Skeletal muscle tissue (tissue), 4 donors: ENCODE results near the gene ATF5. TPM values are rescaled to one million over a fixed set of nuclear protein-coding genes. Genes with fewer than 3 reads are reported as not detected.
A peak's percentile ranks its signal among the peaks of the same experiment; 100 is the strongest.

ENCODE experiments used
- H3K27ac ChIP-seq: one replicate; pipeline ENCODE4 v1.7.0; 2013; ENCODE audit warnings: mild to moderate bottlenecking, low read depth, low read length, inconsistent platforms
- H3K27me3 ChIP-seq, 3 donors: one replicate each; pipeline ENCODE4 v1.7.0; 2013; ENCODE audit warnings: low read length in 3 of 3; ENCODE audit not compliant: control insufficient read depth in 3 of 3, insufficient read depth in 3 of 3
- H3K36me3 ChIP-seq, 3 donors: one replicate each; pipeline ENCODE4 v1.7.0; 2013; ENCODE audit warnings: low read length in 3 of 3; ENCODE audit not compliant: control insufficient read depth in 3 of 3, insufficient read depth in 3 of 3
- H3K4me1 ChIP-seq, 3 donors: one replicate each; pipeline ENCODE4 v1.7.0; 2013; ENCODE audit warnings: low read length in 3 of 3, mild to moderate bottlenecking in 3 of 3; ENCODE audit not compliant: control insufficient read depth in 3 of 3, insufficient read depth in 3 of 3
- H3K4me3 ChIP-seq, 3 donors: one replicate each; pipeline ENCODE4 v1.7.0; 2013; ENCODE audit warnings: low read length in 3 of 3
- H3K9ac ChIP-seq, 3 donors: one replicate each; pipeline ENCODE4 v1.7.0; 2013; ENCODE audit warnings: low read length in 3 of 3, mild to moderate bottlenecking in 3 of 3, moderate library complexity in 2 of 3, low read depth in 1 of 3
- H3K9me3 ChIP-seq, 3 donors: one replicate each; pipeline ENCODE4 v1.7.0; 2013; ENCODE audit warnings: low read length in 3 of 3; ENCODE audit not compliant: control insufficient read depth in 3 of 3
- total RNA-seq: library from RNA; depleted of rRNA; stranded (reverse); fragments of >200 nt; gene quantifications from one replicate; pipeline ENCODE4 v1.2.3, GENCODE V29; 2014
- donor health status: Osteomylitis.

ATF5 gene
- total RNA-seq, 1 donor from 2014 or later = 2.1 TPM

DNA sequence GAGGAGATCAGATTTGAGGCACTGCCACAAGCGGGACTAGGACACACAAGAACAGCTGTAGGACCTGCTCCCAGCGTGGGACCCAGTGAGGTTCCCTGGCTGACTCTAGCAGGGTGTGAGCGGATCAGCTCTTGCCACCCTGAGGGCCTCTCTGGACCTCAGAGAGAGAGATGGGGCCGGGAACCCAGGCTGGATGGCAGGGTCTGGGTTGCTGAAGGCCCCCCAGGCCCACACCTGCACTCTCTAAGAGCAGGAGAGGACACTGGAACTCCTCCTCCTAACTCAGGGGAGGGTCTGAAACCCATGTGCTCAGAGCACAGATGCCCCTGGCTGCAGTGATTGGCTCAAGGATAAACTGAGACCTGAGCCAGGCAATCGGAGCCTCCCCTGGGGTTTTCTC, 18.8 kb upstream of the ATF5 start:
- no peak overlapping the region for H3K9ac ChIP-seq
- peaks cover 5 to 8% (median 6%) of the 10 kb centered on the region in 3 donors for H3K4me1 ChIP-seq
- H3K4me3 ChIP-seq = no peak overlapping the region
- H3K36me3 ChIP-seq = peaks cover 26 to 41% (median 31%) of the 10 kb centered on the region in 3 donors
- H3K27me3 ChIP-seq = no peaks in the 10 kb centered on the region
- H3K27ac ChIP-seq = no peak overlapping the region
- H3K9me3 ChIP-seq = no peaks in the 10 kb centered on the region

DNA sequence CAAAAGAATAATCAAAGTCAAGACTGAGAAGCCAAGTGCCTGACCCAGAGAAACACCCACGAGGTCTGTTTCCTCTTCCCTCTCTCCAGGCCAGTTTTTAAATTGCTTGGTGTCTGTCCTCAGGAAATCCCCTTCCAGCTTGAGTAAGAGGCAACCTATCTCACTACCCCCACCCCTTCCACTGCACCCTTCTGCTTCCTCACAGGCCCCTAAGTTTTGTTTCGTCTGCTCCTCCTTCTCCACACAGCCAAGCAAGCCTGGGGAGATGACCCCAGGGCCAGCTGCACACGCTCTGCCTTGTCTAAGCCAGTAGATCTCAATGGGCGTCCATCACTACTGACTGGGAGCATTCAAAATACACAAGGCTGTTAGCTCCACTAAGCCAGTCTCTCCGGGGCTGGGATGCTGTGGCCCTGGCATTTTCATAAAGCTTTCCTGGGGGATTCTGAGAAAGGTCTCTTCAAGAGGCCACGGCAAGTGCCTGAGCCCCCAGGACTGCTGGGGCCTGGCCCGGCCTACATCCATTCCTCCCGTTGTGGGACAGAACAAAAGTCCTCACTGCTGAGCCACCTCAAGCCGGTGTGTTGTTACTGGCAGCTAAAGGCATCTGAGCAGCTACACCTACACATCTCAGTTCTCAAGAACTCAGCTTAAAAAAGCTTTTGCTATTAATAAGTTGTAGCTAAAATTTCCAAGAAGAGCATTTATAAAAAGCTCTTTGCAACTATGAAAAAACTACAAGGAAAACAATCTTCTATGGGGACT, 17.4 kb upstream of the ATF5 start:
- H3K9me3 ChIP-seq = no peaks in the 10 kb centered on the region
- H3K27me3 ChIP-seq = no peaks in the 10 kb centered on the region
- peaks cover 5 to 6% (median 6%) of the 10 kb centered on the region in 3 donors for H3K4me1 ChIP-seq
- no peak overlapping the region for H3K4me3 ChIP-seq
- H3K9ac ChIP-seq = no peak overlapping the region
- H3K36me3 ChIP-seq = peaks cover 35 to 46% (median 36%) of the 10 kb centered on the region in 3 donors
- peak overlapping the region; percentile 60 for H3K27ac ChIP-seq

DNA sequence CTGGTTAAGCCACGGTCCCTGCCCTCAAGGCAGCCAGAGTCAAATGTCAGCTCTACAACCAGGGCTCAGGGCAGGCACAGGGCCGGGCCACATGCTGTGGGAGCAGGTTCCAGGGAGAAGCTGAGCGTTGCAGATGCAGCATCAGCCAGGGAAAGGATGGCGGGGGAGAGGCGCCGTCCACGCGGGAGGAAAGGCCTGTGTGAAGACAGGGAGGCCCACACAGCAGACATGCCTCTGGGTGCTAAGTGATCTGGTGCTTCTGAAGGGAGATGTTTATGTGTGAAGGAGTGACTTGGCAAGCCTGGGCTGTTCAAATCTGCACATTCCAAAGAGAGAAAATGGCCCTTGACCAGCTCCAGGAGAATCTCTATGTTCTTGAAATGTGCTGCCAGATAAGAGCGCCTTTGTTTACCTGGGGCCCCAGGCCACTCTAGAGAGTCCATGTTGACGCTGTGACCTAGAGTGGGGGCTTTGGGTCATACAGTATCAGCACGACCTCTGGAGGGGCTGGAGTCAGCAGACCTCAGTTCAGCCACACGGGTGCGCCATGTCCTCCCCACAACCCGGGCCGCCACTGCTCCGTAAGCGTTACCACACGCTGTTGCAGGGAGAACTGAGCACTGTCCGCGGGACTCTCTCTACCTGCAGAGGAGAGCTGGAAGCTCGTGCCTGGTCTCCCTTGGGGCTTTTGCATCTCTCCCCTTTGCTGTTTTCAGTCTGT, 15.9 kb upstream of the ATF5 start:
- Histone ChIP-seq H3K36me3 (peaks cover 28 to 42% (median 35%) of the 10 kb centered on the region in 3 donors), H3K27me3 (no peaks in the 10 kb centered on the region), H3K4me3 (no peak overlapping the region), H3K4me1 (peaks cover 4 to 14% (median 5%) of the 10 kb centered on the region in 3 donors), H3K9ac (no peak overlapping the region), H3K27ac (no peak overlapping the region), H3K9me3 (no peaks in the 10 kb centered on the region)

DNA sequence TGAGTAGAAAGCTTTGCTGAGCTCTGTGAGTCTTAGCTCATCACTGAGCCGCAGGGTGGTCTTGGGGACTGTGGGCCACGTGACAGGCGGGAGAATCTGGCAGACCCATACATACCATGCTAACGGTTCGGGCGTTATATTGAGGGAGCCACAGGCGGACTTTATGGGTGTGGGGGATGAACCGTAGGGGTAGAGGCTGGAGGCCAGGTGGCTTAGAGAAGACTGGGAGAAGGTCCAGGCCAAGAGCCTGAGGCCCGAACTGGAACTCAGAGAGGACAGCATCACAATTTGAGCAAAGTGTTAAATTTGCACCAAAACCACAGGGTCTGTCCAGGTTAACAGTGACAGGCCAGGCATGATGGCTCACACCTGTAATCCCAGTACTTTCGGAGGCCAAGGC, 15.3 kb upstream of the ATF5 start:
- Histone ChIP-seq H3K36me3 (peaks cover 25 to 38% (median 32%) of the 10 kb centered on the region in 3 donors), H3K4me1 (peaks cover 4 to 14% (median 5%) of the 10 kb centered on the region in 3 donors)

DNA sequence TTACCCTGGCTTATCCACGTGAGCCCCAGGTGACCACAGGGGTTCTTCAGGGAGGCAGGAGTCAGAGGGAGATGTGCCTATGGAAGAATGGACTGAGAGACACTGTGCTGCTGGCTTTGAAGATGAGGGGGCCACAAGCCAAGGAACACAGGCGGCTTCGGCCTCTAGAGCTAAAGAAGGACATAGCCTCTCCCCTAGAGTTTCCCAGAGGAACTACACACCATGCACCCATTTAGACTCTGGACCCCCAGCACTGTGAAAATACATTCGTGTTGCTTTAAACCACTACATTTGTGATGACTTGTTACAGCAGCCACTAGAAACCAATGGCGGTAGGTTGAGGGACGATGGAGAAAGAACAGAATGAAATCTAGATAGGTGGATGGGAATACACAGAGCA, 13.7 kb upstream of the ATF5 start:
- no peaks in the 10 kb centered on the region for H3K9me3 ChIP-seq
- peaks cover 23 to 28% (median 24%) of the 10 kb centered on the region in 3 donors for H3K36me3 ChIP-seq
- H3K4me1 ChIP-seq = peaks cover 4 to 14% (median 5%) of the 10 kb centered on the region in 3 donors
- no peaks in the 10 kb centered on the region for H3K27me3 ChIP-seq
- H3K27ac ChIP-seq = no peak overlapping the region
- no peak overlapping the region for H3K9ac ChIP-seq
- no peak overlapping the region for H3K4me3 ChIP-seq

More for the DNA sequence above, 15.3 kb upstream of the ATF5 start:
- H3K4me3 ChIP-seq = no peak overlapping the region
- H3K27me3 ChIP-seq = no peaks in the 10 kb centered on the region
- H3K9me3 ChIP-seq = no peaks in the 10 kb centered on the region
- no peak overlapping the region for H3K27ac ChIP-seq
- no peak overlapping the region for H3K9ac ChIP-seq

DNA sequence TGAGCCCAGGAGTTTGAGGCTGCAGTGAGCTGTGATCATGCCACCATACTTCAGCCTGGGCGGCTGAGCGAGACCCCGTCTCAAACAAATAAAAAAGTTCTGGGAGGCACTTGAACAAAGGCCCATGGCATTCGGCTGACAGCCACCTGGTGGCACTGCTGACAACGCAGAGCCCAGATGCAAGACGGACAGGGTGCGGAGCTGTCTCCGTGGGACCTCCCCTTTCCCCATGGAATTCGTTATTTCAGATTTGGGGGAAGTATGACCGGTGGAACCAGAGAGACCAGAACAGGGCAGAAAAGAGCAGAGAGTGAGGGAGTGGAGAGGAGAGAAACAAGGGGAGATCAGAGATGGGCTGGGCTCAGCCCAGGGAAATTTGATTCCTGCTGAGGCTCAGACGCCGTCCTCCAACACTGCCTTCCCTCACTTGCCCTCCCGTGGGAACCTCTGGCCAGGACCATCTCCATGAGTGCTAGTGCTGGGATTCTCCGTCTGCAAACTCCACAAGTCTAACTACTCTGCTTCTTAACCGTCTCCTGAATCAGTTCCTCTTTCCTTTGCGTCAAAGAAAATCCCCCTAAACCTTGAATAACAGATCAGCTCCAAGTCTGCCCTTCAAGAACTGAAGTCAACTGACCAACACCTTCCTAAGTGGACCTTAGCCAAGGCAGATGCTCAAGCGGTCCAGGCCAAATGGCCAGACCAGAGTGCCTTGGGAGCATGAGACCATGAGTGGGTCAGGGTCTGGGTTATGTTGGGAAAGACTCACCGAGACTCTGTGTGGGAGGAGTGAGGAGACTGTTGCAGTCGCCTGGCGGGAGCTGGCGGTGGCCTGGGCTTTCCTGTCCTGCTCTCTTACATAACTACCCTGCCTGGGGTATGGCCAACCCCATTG, 11.9 kb upstream of the ATF5 start:
- Histone ChIP-seq H3K36me3 (peaks cover 23 to 31% (median 27%) of the 10 kb centered on the region in 3 donors), H3K9ac (no peak overlapping the region), H3K27me3 (no peaks in the 10 kb centered on the region), H3K27ac (peak overlapping the region; percentile 51), H3K4me3 (no peak overlapping the region), H3K9me3 (no peaks in the 10 kb centered on the region), H3K4me1 (peaks cover 0 to 16% (median 6%) of the 10 kb centered on the region in 3 donors)

DNA sequence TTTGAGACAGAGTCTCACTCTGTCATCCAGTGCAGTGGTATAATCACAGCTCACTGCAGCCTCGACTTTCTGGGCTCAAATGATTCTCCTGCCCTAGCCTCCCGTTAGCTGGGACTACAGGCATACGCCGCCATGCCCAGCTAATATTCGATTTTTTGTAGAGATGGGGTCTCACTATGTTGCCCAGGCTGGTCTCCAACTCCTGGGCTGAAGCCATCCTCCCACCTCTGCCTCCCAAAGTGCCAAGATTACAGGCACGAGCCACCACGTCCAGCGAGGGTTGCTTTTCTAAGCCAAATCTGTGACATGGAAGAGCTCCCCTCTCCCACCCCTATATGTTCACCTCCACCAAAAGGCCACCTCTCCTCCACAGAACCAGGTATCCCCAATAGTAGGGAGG, 10.9 kb upstream of the ATF5 start:
- Histone ChIP-seq H3K27me3 (no peaks in the 10 kb centered on the region), H3K9ac (no peak overlapping the region), H3K27ac (no peak overlapping the region)

DNA sequence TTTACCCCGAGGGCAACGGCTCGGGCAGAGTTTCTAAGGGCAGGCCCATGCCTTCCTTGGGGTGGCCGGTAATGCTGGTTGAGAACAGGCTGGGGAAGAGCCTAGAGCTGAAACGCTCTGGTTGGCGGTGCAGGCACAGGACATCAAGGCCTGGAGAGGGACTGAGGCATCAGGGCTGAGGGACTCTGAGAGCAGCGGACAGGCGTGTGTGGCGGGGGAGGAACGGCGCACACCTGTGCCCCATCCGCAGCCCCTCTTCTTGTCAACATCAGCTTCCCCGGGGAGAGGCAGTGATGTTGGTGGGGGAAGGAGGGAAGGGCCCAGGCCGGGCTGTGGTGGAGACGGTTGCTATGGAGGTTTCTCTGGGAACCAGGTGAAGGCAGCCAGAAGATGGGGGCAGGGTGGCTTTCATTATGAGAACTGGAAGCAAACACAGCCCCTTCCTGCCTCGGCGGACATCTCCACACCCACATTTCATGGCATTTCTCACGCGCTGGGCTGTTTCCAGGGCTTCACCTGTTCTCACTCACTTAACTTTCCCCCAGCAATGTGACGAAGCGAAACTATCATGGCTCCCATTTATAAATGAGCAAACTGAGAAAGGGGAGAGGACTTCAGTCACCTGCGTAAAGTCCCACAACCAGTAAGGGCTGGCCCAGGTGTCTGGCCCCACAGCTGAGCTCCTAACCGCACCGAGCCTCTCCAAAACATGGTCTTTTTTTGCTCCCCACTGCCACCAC, 8.2 kb upstream of the ATF5 start:
- Histone ChIP-seq H3K4me1 (peaks cover 12 to 44% (median 24%) of the 10 kb centered on the region in 3 donors), H3K36me3 (peaks cover 19 to 28% (median 26%) of the 10 kb centered on the region in 3 donors)

More for the DNA sequence above, 10.9 kb upstream of the ATF5 start:
- Histone ChIP-seq H3K4me3 (no peak overlapping the region), H3K4me1 (peaks cover 6 to 24% (median 14%) of the 10 kb centered on the region in 3 donors), H3K36me3 (peaks cover 23 to 33% (median 31%) of the 10 kb centered on the region in 3 donors), H3K9me3 (no peaks in the 10 kb centered on the region)

More for the DNA sequence above, 8.2 kb upstream of the ATF5 start:
- Histone ChIP-seq H3K9me3 (no peaks in the 10 kb centered on the region), H3K27ac (no peak overlapping the region), H3K27me3 (no peaks in the 10 kb centered on the region), H3K9ac (no peak overlapping the region), H3K4me3 (no peak overlapping the region)
